ENCODE measurements around the gene CXCL12. TPM values are rescaled to one million over a fixed set of nuclear protein-coding genes. Genes with fewer than 3 reads are reported as not detected.

CXCL12 gene
- total RNA-seq, 2 donors from 2014 or later: 17.5 to 56.2 TPM

DNA sequence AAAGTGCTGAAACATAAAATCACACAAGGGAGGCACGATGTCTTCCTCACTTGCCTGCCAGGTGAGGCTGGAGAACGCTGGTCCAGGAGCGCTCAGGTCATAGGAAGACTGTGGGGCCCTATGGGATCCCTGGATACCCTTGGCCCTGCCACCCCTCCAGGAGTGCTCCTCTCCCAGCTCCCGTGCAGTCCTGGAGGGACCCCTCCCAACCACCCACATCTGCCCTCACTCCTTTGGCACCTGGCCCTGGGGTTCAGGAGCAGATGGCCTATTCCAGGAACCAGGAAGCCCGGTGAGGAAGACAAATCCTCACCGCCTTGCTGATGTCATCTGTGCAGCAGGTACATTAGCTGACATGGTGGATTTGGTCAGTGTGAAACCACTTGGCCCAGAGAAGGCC lies 3.7 kb upstream of the CXCL12 start:
- Histone ChIP-seq H3K36me3 (no peaks in the 10 kb centered on the region), H3K27me3 (peaks cover 21% of the 10 kb centered on the region), H3K4me1 (no peaks in the 10 kb centered on the region), H3K4me3 (no peak overlapping the region), H3K9ac (ENCODE audit: low read depth in 2 of 2, low read length in 2 of 2) (no peak overlapping the region), H3K27ac (no peak overlapping the region), H3K9me3 (no peaks in the 10 kb centered on the region)
- TF ChIP-seq, protein P1, sequence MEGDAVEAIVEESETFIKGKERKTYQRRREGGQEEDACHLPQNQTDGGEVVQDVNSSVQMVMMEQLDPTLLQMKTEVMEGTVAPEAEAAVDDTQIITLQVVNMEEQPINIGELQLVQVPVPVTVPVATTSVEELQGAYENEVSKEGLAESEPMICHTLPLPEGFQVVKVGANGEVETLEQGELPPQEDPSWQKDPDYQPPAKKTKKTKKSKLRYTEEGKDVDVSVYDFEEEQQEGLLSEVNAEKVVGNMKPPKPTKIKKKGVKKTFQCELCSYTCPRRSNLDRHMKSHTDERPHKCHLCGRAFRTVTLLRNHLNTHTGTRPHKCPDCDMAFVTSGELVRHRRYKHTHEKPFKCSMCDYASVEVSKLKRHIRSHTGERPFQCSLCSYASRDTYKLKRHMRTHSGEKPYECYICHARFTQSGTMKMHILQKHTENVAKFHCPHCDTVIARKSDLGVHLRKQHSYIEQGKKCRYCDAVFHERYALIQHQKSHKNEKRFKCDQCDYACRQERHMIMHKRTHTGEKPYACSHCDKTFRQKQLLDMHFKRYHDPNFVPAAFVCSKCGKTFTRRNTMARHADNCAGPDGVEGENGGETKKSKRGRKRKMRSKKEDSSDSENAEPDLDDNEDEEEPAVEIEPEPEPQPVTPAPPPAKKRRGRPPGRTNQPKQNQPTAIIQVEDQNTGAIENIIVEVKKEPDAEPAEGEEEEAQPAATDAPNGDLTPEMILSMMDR (IDR thresholded peaks at IDR 0.05): no peak
- intact Hi-C loops (cut with DNase I): loop anchor here (5.0 to 10.0 kb wide), 3 partner anchors 76 to 701 kb away; no protein-coding TSS in a partner anchor
- DNase-seq: no peak

DNA sequence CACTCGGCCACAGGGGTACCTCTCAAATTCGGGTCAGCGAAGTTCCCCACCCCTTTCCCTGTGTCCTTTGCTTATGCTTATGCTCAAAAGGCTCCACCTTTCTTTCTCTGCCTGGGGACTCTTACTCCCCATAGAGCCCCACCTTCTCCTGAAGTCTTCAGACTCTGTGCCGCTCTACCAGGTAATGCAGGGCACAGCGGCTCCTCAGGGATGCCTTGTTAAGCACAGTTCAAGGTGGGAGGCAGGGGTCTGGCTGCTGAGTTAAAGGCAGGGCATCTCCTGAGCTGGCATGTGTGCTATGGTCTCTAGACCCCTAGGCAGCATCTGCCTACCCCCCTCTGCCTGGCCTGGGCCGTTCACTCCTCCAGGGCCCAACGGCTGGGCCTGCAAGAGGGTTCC lies 3.0 kb upstream of the CXCL12 start:
- Histone ChIP-seq H3K9ac (ENCODE audit: low read depth in 2 of 2, low read length in 2 of 2) (no peak overlapping the region), H3K4me1 (no peaks in the 10 kb centered on the region), H3K9me3 (no peaks in the 10 kb centered on the region), H3K27ac (no peak overlapping the region), H3K36me3 (no peaks in the 10 kb centered on the region), H3K4me3 (no peak overlapping the region), H3K27me3 (peaks cover 21% of the 10 kb centered on the region)
- TF ChIP-seq, protein P1 (IDR thresholded peaks at IDR 0.05): no peak
- intact Hi-C loops (cut with DNase I): loop anchor here (2.0 to 10.0 kb wide), 4 partner anchors 76 to 717 kb away; no protein-coding TSS in a partner anchor
- peak; percentile 13 for DNase-seq

DNA sequence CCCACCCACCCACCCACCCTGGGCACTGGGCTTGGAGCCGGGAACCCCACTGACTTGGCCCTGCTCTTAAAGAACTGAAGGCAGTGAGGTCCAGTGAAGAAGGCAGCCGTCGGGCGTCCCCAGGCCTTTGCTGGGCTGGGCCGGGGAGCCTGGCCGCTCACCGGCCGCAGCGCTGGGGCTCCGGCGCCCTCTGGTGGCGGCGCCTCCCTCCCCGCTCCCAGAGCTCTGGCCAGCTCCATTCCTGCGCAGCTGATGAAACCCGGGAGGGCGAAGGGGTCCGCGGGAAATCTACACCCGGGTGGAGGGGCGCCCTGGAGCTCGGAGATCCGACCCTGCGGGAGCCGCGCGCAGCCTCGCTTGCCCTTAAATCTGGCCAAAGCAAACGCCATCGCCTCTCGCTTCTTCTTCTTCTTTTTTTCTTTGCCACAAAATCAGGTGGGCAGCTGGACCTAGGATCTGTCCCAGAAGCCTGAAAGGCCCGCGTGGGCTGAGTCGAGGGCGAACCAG lies 1.7 kb upstream of the CXCL12 start:
- Histone ChIP-seq H3K4me1 (no peaks in the 10 kb centered on the region), H3K9ac (ENCODE audit: low read depth in 2 of 2, low read length in 2 of 2) (no peak overlapping the region), H3K27ac (no peak overlapping the region), H3K9me3 (no peaks in the 10 kb centered on the region), H3K4me3 (no peak overlapping the region), H3K27me3 (peaks cover 21% of the 10 kb centered on the region), H3K36me3 (no peaks in the 10 kb centered on the region)
- TF ChIP-seq, protein P1 (IDR thresholded peaks at IDR 0.05): peak; percentile 84
- DNase-seq: peak; percentile 46
- intact Hi-C loops (cut with DNase I): loop anchor here (2.0 to 10.0 kb wide), 4 partner anchors 74 to 716 kb away; no protein-coding TSS in a partner anchor

DNA sequence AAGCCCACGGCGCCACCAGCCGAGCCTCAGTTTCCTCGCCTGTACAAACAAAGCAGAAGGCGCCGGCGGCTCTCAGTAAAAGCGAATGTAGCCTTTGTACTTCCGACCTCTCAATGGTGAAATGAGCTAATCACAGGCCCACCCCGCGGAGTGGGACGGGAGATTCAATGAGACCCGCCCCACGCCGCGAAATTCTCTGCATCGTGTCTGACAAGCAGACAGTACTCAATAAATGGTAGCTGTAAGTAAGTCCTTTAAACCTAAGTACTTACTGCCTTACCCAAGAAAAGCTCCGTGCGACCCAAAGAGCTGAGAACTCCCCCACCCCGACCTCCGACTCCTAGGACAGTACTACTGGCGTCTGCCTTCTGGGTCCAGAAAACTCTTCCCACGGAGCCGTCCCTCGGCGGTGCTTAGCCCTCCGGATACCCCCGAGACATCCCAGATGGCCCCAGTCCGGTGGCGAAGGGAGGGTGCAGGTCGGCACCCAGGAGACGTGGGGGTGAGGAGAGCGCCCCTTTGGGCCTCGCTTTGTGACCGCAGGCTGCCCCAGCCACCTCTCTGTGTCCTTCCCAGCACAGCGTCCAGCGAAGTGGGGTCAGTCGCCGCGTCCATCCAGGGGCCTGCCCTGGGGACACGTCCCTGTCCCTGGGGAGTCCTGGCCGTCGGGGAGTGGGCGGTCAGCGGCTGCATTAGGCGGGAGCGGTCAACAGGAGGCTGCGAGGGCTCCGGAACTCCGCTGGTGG lies 972 bp upstream of the CXCL12 start:
- no peak overlapping the region for H3K27ac ChIP-seq
- DNase-seq: no peak
- H3K9me3 ChIP-seq: no peaks in the 10 kb centered on the region
- H3K4me1 ChIP-seq: no peaks in the 10 kb centered on the region
- TF ChIP-seq, protein P1 (IDR thresholded peaks at IDR 0.05): no peak
- H3K9ac ChIP-seq (ENCODE audit: low read depth in 2 of 2, low read length in 2 of 2): no peak overlapping the region
- intact Hi-C loops (cut with DNase I): loop anchor here (2.0 to 10.0 kb wide), 4 partner anchors 74 to 715 kb away; no protein-coding TSS in a partner anchor
- no peaks in the 10 kb centered on the region for H3K36me3 ChIP-seq
- H3K4me3 ChIP-seq: peak overlapping the region; percentile 44
- H3K27me3 ChIP-seq: peaks cover 21% of the 10 kb centered on the region

DNA sequence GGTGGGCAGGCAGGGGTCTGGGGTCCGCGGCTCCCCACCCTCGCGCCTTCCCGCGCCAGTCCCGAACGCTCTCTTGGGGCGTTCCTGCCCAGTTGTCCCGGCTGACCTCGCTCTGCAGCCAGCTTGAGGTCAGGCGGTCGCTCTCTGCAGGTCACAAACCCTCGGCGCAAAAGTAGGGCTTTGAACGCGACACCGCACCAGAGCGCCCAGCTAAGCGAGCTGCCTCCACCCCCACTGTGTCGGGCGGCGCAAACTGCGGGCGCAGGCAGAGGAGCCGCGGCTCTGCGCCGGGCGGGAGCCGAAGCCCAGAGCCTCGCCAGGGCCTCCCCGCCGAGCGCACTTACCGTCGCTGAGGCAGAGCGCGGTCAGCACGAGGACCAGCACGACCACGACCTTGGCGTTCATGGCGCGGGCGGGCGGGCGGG lies 284 bp downstream of the CXCL12 start:
- Histone ChIP-seq H3K27me3 (peaks cover 21% of the 10 kb centered on the region), H3K9ac (ENCODE audit: low read depth in 2 of 2, low read length in 2 of 2) (peak overlapping the region; percentile 26 to 63), H3K4me3 (peak overlapping the region; percentile 44), H3K27ac (peak overlapping the region; percentile 12), H3K9me3 (no peaks in the 10 kb centered on the region), H3K36me3 (no peaks in the 10 kb centered on the region), H3K4me1 (no peaks in the 10 kb centered on the region)
- TF ChIP-seq, protein P1 (IDR thresholded peaks at IDR 0.05): no peak
- DNase-seq: peak; percentile 18
- intact Hi-C loops (cut with DNase I): loop anchor here (5.0 to 10.0 kb wide), 3 partner anchors 72 to 697 kb away; no protein-coding TSS in a partner anchor
